Measurements from ENCODE around the gene TBL2.
"Not testable (repeated sequence)": the region's sequence is repeated elsewhere in the genome, so short reads cannot be mapped to it uniquely, and the experiment has no call there.

Gene TBL2

DNA sequence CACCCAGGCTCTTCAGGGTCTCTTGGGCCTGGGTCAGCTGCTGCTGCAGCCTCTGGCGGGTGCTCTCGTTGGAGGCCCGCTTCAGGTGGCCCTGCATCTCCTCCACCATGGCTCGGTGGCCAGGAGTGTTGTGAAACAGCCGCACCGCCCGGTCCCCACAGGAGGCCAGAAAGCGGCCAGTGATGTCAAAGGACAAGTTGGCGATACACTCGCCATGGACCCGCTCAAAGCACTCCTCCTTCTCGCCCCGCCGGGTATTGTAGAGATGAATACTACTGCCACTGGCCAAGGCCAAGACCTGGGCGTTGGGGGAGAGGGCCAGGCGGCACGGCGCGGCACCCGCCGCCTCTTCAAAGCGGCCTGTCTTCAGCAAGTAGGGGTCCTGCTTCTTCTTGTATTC is 7.9 kb downstream of the TBL2 start:
- no peak for DNase-seq (ENCODE audit: low read depth)

- no peak for DNase-seq (ENCODE audit: low read depth)
Measured at GRCh38 chr7:73569042-73569608, 9.3 kb downstream of the TBL2 start.

GRCh38 chr7:73567846-73568685 is 10.3 kb downstream of the TBL2 start:
- DNase-seq (ENCODE audit: low read depth), result no peak

GRCh38 chr7:73567140-73567539 is 11.2 kb downstream of the TBL2 start:
- DNase-seq (ENCODE audit: low read depth), result no peak

- not testable (repeated sequence) for DNase-seq (ENCODE audit: low read depth)
Measured at GRCh38 chr7:73566431-73566830, 11.9 kb downstream of the TBL2 start.

- DNase-seq (ENCODE audit: low read depth), result no peak
Measured at GRCh38 chr7:73565675-73566340, 12.6 kb downstream of the TBL2 start.

DNA sequence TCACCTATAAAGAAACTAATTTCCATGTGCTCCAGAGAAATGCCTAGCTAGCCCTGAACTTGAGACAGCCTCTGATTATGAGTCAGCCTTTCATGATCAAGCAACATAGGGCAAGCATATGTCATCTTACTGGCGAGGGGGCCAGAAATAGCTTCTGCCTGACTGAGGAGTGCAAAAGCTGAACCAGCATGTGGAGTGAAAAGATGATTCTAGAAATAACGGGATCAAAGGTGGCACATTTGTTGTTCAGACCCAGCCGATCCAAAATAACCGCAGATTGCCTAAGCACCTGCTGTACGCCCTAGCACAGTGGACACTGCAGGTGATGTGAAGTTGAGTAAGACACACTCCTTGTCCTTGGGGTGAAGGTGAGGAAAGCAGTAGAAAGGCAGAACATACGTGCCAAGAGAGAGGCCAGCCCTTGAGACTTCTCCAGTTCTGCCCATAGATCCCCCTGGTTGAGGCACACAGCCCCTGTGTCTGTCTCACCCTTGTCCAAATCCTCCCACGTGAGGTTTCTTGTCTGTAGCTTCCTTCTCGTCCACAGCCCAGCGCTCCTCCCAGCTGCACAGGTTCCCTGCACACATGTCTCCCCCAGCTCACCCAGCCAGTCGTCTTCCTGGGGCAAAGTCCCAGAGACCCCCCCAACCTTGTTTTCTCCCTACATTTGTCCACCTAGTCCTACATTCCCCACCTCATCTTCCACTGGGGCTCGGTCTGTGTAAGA is 18.1 kb downstream of the TBL2 start:
- DNase-seq (ENCODE audit: low read depth), result peak; percentile 72

GRCh38 chr7:73557397-73558257 is 20.8 kb downstream of the TBL2 start, which contains the start of gene BCL7B:
TSS of gene BCL7B (minus strand) at chr7:73557690. CDS start at chr7:73557578, 112 bp downstream.
- DNase-seq (ENCODE audit: low read depth), result peak; percentile 32

DNA sequence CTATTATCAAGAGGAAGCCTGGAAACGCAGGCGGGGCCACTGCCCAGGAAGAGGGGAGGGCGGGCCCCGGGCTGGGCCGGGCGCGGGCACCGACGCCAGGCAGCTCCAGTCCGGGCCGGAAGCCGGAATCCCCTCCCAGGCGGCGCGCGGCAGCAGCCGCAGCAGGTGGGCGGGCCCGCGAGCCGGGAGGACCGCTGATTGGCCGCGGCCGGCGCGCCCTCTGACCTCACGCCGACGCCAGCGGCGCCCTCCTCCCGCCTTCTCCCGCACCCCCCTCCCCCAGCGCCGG is 21.3 kb downstream of the TBL2 start:
- DNase-seq (ENCODE audit: low read depth), result peak; percentile 85

GRCh38 chr7:73556208-73557107 is 21.9 kb downstream of the TBL2 start:
- no peak for DNase-seq (ENCODE audit: low read depth)

DNA sequence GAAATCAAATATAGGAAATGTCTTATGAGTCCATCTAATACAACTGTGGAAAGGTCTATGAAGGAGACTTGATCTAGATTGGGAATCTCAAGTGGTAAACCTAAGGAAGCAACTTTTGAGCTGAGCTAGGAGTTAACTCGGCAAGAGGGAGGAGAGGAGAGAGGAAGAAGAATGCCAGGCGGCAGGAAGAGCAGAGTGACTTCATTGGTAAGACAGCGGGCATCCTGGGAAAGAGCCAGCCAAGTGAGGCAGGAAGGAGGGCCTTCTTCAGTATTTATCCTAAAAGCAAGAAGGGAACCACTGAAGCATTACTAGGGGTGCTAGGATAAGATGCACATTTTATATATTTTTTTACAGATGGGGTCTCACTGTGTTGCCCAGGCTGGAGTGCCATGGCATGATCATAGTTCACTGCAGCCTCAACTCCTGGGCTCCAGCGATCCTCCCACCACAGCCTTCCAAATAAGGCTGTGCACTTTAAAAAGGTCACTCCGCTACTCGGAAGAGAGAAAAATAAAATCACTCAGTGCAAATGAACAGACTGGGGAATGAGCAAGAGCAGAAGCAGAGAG is 22.9 kb downstream of the TBL2 start:
- DNase-seq (ENCODE audit: low read depth), result no peak

DNA sequence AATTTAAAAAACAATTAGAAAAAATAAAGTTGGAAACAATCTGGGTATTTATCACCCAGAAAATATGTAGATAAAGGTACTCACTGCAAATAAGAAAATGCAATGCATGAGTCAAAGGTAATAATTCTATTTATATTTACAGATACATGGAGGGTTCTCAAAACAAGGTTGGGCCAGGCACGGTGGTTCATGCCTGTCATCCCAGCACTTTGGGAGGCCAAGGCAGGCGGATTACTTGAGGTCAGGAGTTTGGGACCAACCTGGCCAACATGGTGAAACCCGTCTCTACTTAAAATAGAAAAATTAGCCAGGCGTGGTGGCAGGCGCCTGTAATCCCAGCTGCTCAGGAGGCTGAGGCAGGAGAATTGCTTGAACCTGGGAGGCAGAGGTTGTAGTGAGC is 28.3 kb downstream of the TBL2 start:
- DNase-seq (ENCODE audit: low read depth), result not testable (repeated sequence)

DNA sequence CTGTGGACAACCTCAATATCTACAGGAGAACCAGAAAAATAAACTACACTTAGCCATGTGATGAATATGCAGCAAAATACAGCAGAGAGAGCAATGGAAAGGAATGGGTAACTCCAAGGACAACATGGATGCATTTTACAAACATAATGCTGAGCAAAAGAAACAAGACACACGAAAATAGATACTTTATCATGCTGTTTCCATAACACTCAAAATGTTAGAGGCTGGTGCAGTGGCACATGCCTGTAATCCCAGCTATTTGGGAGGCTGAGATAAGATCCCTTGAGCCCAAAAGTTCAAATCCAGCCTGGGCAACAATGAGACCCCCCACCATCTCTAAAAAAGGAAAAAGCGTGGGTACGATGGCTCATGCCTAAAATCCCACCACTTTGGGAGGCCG is 29.2 kb downstream of the TBL2 start:
- no peak for DNase-seq (ENCODE audit: low read depth)

- no peak for DNase-seq (ENCODE audit: low read depth)
Measured at GRCh38 chr7:73547841-73548240, 30.5 kb downstream of the TBL2 start.

GRCh38 chr7:73544678-73545077 is 33.7 kb downstream of the TBL2 start:
- DNase-seq (ENCODE audit: low read depth), result no peak

DNA sequence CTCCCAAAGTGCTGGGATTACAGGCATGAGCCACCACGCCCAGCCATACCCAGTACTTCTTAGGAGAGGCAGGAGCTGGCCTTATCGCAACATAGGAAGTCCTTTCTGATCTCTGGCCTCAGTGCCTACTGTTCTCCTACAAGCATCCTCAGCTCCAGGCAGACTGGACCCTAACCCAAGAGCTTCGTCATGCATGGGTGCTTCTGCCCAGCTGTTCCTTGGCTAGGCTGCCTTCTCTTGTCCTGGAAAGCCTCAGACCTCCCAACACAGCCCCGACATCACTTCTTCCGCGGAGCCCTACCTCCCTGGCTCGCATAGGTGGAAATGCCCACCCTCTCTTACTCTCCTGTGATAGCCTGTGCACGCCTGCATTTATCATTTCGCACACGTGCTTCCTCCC is 36.7 kb downstream of the TBL2 start:
- DNase-seq (ENCODE audit: low read depth), result no peak

- DNase-seq (ENCODE audit: low read depth), result no peak
Measured at GRCh38 chr7:73539709-73540108, 38.7 kb downstream of the TBL2 start.

- DNase-seq (ENCODE audit: low read depth), result not testable (repeated sequence)
Measured at GRCh38 chr7:73538510-73538909, 39.9 kb downstream of the TBL2 start.

- no peak for DNase-seq (ENCODE audit: low read depth)
Measured at GRCh38 chr7:73537051-73537450, 41.3 kb downstream of the TBL2 start.

DNA sequence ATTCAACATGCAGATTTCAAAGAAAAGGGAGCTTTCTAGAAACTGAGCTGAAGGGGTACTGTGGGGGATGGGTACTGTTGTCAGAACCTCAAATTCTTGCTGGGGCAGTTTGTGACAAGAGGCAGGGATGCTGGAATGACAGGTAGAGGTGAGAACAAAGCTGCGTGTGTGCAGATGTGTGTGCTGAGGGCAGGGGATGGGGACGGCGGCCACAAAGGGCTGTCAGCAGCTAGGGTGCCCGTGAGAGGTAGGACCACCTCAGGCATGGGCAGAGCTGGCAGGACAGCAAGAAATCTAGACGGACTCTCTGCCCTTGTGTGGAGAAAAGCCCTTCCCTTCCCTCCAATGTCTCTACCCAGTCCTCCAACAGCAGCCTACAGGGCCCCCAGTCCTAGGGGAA is 41.9 kb downstream of the TBL2 start:
- DNase-seq (ENCODE audit: low read depth), result no peak
